Measurements from ENCODE around the gene PKM. TPM values are rescaled to one million over a fixed set of nuclear protein-coding genes. Genes with fewer than 3 reads are reported as not detected.

Gene PKM
- total and polyA plus RNA-seq, 9 of the 15 experiments (the other 6 are each of a cell fraction or from before 2014, with no cell fraction given) = 140 to 825 (median 383) TPM

GRCh38 chr15:72196409-72197040, 34.5 kb downstream of the PKM start:
- H3K4me1 ChIP-seq (replicated peaks in 1 of 2; ENCODE audit: control insufficient read depth in 2 of 2, insufficient read depth in 2 of 2, low read length in 2 of 2) = peaks cover 5 to 10% of the 10 kb centered on the region in 2 experiments; a peak in 4 of 5 replicates
- H3K79me2 ChIP-seq (ENCODE audit: control insufficient read depth, insufficient read depth, low read length) = no peaks in the 10 kb centered on the region
- no peak overlapping the region for H3K4me3 ChIP-seq
- TF ChIP-seq ZNF140 (CRISPR knock-in tag; IDR thresholded peaks at IDR 0.05) (no peak), UBTF (IDR thresholded peaks at IDR 0.05; ENCODE audit: borderline replicate concordance in 1 of 2, low read depth in 2 of 2, low read length in 2 of 2) (no peak), CGGBP1 (CRISPR knock-in tag; IDR thresholded peaks at IDR 0.05) (no peak), E2F5 (CRISPR knock-in tag; IDR thresholded peaks at IDR 0.05) (no peak), THAP7 (CRISPR knock-in tag; IDR thresholded peaks at IDR 0.05) (no peak), ZNF707 (CRISPR knock-in tag; conservative IDR thresholded peaks at IDR 0.05) (no peak), ZNF263 (CRISPR knock-in tag; IDR thresholded peaks at IDR 0.05; ENCODE audit: borderline replicate concordance) (no peak), SPI1 (IDR thresholded peaks at IDR 0.05; ENCODE audit: borderline replicate concordance, low read depth, low read length) (no peak), ATF4 (CRISPR knock-in tag; IDR thresholded peaks at IDR 0.05) (no peak), CBX1 (IDR thresholded peaks at IDR 0.05; ENCODE audit: low read depth) (no peak), NUFIP1 (IDR thresholded peaks at IDR 0.05; ENCODE audit: partially characterized antibody) (no peak), TRIM24 (IDR thresholded peaks at IDR 0.05) (no peak)
- POLR2A ChIA-PET = no interaction called here
- H3K9me3 ChIP-seq (replicated peaks; ENCODE audit: control insufficient read depth, insufficient read depth, low read depth, low read length) = no peaks in the 10 kb centered on the region
- H3K9ac ChIP-seq (ENCODE audit: insufficient read depth in 1 of 2, low read depth in 2 of 2, low read length in 2 of 2) = no peak overlapping the region; a peak in 1 of 4 replicates
- FAIRE-seq = no peak
- no peak for DNase-seq (ENCODE audit: extremely low read depth in 1 of 4, low spot score in 3 of 4)
- 58% methylated on average over 11 of the region's 13 CpGs for WGBS (ENCODE audit: insufficient coverage, low coverage, missing lambda C conversion rate)
- no peak overlapping the region for H3K4me2 ChIP-seq (ENCODE audit: insufficient read depth, low read length)
- no peak for ATAC-seq
- no TSS peak for BruUV-seq (replicated peaks)
- H3K27ac ChIP-seq (ENCODE audit: extremely low read depth, low read depth, low read length) = no peak overlapping the region
- H3K27me3 ChIP-seq (ENCODE audit: control insufficient read depth in 2 of 2, insufficient read depth in 2 of 2, low read length in 2 of 2) = 0 out of 5 replicates have a peak, but pooled peaks cover 0 to 2% of the 10 kb centered on the region in 2 experiments
- intact Hi-C loops (cut with micrococcal nuclease) = no loop called here
- H3K36me3 ChIP-seq (ENCODE audit: control insufficient read depth, insufficient read depth, low read length) = peaks cover 37% of the 10 kb centered on the region
- H4K20me1 ChIP-seq (replicated peaks; ENCODE audit: control insufficient read depth, insufficient read depth, low read length) = peaks cover 15% of the 10 kb centered on the region
- in situ Hi-C loops (cut with MboI) = no loop called here
- no peaks in the 10 kb centered on the region for H3K9me1 ChIP-seq (ENCODE audit: control insufficient read depth, insufficient read depth, low read length)
- CTCF ChIA-PET (ENCODE audit: low intra/inter-chr PET ratio) = no interaction called here
- no peak overlapping the region for H2AFZ ChIP-seq (ENCODE audit: low read depth, low read length)
